SU-DHL-6 (cell line): ENCODE results near the gene ZDHHC17.

Source experiments
- CTCF ChIP-seq: fragments of 200-600 bp; sonication (generic); IDR thresholded peaks from one replicate; pipeline ENCODE4 v1.5.1; 2017; ENCODE audit warnings: antibody characterized with exemption, mild to moderate bottlenecking, low read length, moderate library complexity; ENCODE audit not compliant: insufficient read depth, poor library complexity, severe bottlenecking
- EZH2phosphoT487 ChIP-seq: fragments of 200-600 bp; sonication (generic), shearing (Covaris generic); conservative IDR thresholded peaks from 2 replicates; pipeline ENCODE4 v1.6.1; 2018; ENCODE audit warnings: mild to moderate bottlenecking, antibody characterized with exemption, low read length, moderate library complexity, mixed read lengths

- TF ChIP-seq CTCF (no peak), EZH2phosphoT487 (no peak)
Measured at GRCh38 chr12:76813972-76814371, 50.1 kb downstream of the ZDHHC17 start.
